Gastrocnemius medialis (tissue), 4 donors: ENCODE measurements around the gene NUP214. TPM values are rescaled to one million over a fixed set of nuclear protein-coding genes. Genes with fewer than 3 reads are reported as not detected.

Experiments
- ATAC-seq, 2 donors: fragments of 150-250 bp; one replicate each; pipeline ENCODE4 v1.9.1; 2016
- DNase-seq, 2 donors: peaks; one replicate each; pipeline ENCODE4 v3.0.0-alpha.2; 2019
- H3K27ac ChIP-seq, 4 donors: fragments of 200-600 bp; sonication (generic); 1 replicate in 1 of 4; 2 replicates in 3 of 4; pipeline ENCODE4 v1.5.1; 2016 to 2018; ENCODE audit warnings: mild to moderate bottlenecking in 2 of 4, moderate library complexity in 1 of 4
- H3K27me3 ChIP-seq, 3 donors: fragments of 200-600 bp; sonication (generic) in 2 of 3; 1 replicate in 1 of 3; 2 replicates in 2 of 3; pipeline versions ENCODE4 v1.5.1 to v1.6.0; 2016 to 2019; ENCODE audit warnings: mild to moderate bottlenecking in 1 of 3, moderate library complexity in 1 of 3
- H3K36me3 ChIP-seq, 2 donors: fragments of 200-600 bp; sonication (generic) in 1 of 2; one replicate each; pipeline ENCODE4 v1.5.1; 2017 to 2018
- H3K4me1 ChIP-seq, 2 donors: fragments of 200-600 bp; sonication (generic) in 1 of 2; one replicate each; pipeline ENCODE4 v1.5.1; 2016 to 2017; ENCODE audit warnings: mild to moderate bottlenecking in 2 of 2
- H3K4me3 ChIP-seq, 4 donors: fragments of 200-600 bp; sonication (generic) in 3 of 4; 1 replicate in 1 of 4; 2 replicates in 3 of 4; pipeline ENCODE4 v1.5.1; 2016 to 2019; ENCODE audit warnings: mild to moderate bottlenecking in 2 of 4
- H3K9me3 ChIP-seq, 3 donors: fragments of 200-600 bp; sonication (generic) in 2 of 3; 1 replicate in 1 of 3; 2 replicates in 2 of 3; pipeline ENCODE4 v1.5.1; 2016 to 2019
- POLR2A ChIP-seq, 2 donors: fragments of 450-650 bp; IDR thresholded peaks; one replicate each; pipeline ENCODE4 v1.6.1; 2017; ENCODE audit warnings: antibody characterized with exemption in 2 of 2, mild to moderate bottlenecking in 2 of 2, moderate library complexity in 2 of 2
- in situ Hi-C, 4 donors: fragments of 200-750 bp; cut with MboI; loops; one replicate each; pipeline versions ENCODE4 v1.15.0 to v1.8.0; 2017; ENCODE audit warnings: low sequenced_read_pairs in 4 of 4
- intact Hi-C: fragments of 100-400 bp; cut with DNase I; formaldehyde crosslinking; loops from one replicate; pipeline ENCODE4 v1.15.1; 2023; ENCODE audit warnings: low total_unique reads
- total RNA-seq, 4 donors: library from RNA; depleted of rRNA; stranded (reverse); fragments of >200 nt; gene quantifications; one replicate each; pipeline versions ENCODE4 v1.1.0 to v1.2.3, GENCODE V29; 2016
- TF ChIP-seq, protein P1 (sequence below), 5 experiments: fragments of 450-650 bp in 3 of 5; fragments of 200-600 bp in 2 of 5; sonication (generic) in 2 of 5; IDR thresholded peaks in 4 of 5; conservative IDR thresholded peaks in 1 of 5; 1 replicate in 4 of 5; 2 replicates in 1 of 5; pipeline ENCODE4 v1.5.1; 2016 to 2019; ENCODE audit warnings: antibody characterized with exemption in 5 of 5, mild to moderate bottlenecking in 3 of 5, moderate library complexity in 3 of 5

The NUP214 gene
- total RNA-seq, 4 donors from 2014 or later, result 24.2 to 47.5 (median 29.9) TPM

DNA sequence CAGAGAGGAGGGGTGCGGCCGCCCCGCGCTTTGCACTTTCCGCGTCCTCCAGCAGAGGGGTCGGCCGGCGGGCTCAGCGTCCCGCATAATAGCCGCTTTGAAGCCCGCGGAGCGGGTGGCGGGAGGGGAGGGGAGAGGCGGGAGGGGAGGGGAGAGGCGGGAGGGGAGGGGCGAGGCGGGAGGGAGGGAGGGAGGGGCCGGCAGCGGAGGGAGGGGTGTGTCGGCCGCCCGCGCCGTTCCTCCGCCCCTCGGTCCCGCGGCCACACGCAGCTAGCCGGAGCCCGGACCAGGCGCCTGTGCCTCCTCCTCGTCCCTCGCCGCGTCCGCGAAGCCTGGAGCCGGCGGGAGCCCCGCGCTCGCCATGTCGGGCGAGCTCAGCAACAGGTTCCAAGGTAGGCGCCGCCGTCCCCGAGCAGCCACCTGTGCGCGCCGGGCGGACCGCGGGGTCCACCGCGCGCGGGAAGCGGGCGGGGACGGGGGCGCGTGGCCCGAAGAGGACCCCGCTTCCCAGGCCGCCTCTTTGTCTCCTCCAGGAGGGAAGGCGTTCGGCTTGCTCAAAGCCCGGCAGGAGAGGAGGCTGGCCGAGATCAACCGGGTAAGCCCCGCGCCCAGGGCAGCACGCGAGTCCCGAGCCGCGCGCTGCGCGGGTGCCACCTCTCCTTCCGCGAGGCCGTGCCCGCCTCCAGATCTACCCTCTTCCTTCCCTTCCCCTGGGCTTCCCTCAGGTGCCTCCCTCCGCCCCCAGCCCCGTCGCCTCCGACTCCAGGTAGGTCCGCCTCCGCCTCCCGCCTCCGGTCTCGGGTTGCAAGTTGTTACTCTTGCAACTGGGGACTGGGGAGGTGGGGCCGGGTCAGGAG is 28.9 kb upstream of the NUP214 start, which contains the start of gene AIF1L:
AIF1L (plus strand) TSS at position 263 of the 857 bp plus-strand sequence; CDS start at position 362, 99 bp downstream.
- Histone ChIP-seq H3K36me3 (no peaks in the 10 kb centered on the region), H3K9me3 (no peaks in the 10 kb centered on the region), H3K27ac (peak within 1 kb of the TSS; percentile 30 to 72 (median 62)), H3K4me1 (no peaks in the 10 kb centered on the region), H3K4me3 (peak within 1 kb of the TSS; percentile 47 to 57 (median 54)), H3K27me3 (peaks cover 33 to 47% (median 33%) of the 10 kb centered on the region in 3 donors)
- intact Hi-C loops, result no loop called here
- DNase-seq (no peak), ATAC-seq (peak in 1 of 2 donors; percentile 10)
- in situ Hi-C loops, result no loop called here
- peak in 1 of 2 donors; percentile 34 for TF ChIP-seq POLR2A (IDR thresholded peaks at IDR 0.05)
- TF ChIP-seq, protein P1, sequence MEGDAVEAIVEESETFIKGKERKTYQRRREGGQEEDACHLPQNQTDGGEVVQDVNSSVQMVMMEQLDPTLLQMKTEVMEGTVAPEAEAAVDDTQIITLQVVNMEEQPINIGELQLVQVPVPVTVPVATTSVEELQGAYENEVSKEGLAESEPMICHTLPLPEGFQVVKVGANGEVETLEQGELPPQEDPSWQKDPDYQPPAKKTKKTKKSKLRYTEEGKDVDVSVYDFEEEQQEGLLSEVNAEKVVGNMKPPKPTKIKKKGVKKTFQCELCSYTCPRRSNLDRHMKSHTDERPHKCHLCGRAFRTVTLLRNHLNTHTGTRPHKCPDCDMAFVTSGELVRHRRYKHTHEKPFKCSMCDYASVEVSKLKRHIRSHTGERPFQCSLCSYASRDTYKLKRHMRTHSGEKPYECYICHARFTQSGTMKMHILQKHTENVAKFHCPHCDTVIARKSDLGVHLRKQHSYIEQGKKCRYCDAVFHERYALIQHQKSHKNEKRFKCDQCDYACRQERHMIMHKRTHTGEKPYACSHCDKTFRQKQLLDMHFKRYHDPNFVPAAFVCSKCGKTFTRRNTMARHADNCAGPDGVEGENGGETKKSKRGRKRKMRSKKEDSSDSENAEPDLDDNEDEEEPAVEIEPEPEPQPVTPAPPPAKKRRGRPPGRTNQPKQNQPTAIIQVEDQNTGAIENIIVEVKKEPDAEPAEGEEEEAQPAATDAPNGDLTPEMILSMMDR (IDR thresholded peaks at IDR 0.05 in 4 of 5, conservative IDR thresholded peaks at IDR 0.05 in 1 of 5), result no peak

DNA sequence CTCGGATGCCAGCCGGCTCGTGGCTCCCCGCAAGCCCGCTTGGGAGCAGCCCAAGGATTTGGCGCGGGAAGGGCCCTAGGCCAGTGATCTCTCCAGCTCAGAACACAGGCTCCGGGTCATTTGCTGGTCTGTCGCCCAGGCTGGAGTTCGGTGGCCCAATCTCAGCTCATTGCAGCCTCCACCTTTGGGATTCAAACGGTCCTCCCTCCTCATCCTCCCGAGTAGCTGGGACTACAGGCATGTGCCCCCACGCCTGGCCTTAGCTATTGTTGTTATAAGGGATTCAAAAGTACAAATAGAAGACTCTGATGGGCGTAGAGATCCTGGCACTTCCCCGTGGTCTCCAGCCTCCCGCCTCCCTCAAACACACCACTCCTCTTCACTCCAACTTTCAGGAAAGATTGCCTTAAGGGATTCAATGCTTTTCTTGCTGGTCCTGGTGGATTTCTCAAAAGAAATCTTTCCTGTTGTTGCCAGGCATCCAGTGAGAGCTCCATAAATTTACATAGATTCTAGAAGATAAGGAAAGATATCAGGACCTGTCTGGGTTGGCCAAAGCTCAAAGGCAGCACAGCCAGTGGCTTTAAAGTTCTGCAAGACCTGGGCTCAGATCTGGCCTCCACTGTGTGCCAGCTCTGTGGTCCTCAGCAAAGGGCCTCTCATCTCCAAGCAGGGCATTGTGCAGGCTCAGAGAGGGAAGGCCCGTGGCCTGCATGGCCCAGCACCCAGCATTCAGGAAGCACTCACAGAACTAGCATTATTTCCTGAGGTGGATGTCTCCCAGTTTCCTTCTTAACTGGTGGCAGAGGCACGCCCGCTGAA is 28.0 kb upstream of the NUP214 start:
- intact Hi-C loops (no loop called here), in situ Hi-C loops (no loop called here)
- DNase-seq (no peak), ATAC-seq (no peak)
- H3K4me1 ChIP-seq, result no peaks in the 10 kb centered on the region
- peak overlapping the region; percentile 47 to 57 (median 54) for H3K4me3 ChIP-seq
- TF ChIP-seq, protein P1 (IDR thresholded peaks at IDR 0.05 in 4 of 5, conservative IDR thresholded peaks at IDR 0.05 in 1 of 5), result no peak
- TF ChIP-seq POLR2A (IDR thresholded peaks at IDR 0.05), result no peak
- peak overlapping the region; percentile 30 to 72 (median 62) for H3K27ac ChIP-seq
- H3K27me3 ChIP-seq, result peaks cover 33 to 47% (median 33%) of the 10 kb centered on the region in 3 donors
- H3K36me3 ChIP-seq, result no peaks in the 10 kb centered on the region
- no peaks in the 10 kb centered on the region for H3K9me3 ChIP-seq

DNA sequence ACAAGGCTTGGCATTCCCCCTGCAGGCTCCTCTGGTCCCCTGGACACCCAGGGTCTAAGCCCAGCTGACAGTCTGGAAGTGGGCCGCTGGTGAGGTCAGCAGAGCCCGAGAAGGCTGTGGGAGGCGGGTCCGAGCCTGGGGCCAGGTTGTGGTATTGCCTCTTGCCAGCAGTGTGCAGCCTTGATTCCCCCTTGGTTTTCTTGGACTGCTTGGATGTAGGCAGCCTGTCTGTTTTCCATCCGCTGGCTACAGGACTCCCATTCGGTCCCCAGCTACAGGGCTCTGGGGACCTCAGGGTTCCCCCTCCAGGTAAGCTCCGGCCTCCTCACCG is 27.5 kb upstream of the NUP214 start:
- peaks cover 29 to 46% (median 33%) of the 10 kb centered on the region in 3 donors for H3K27me3 ChIP-seq
- peak overlapping the region in 3 of 4 donors; percentile 47 to 55 (median 53) for H3K4me3 ChIP-seq
- intact Hi-C loops, result no loop called here
- TF ChIP-seq, protein P1 (IDR thresholded peaks at IDR 0.05 in 4 of 5, conservative IDR thresholded peaks at IDR 0.05 in 1 of 5), result no peak
- no peak for TF ChIP-seq POLR2A (IDR thresholded peaks at IDR 0.05)
- no peaks in the 10 kb centered on the region for H3K9me3 ChIP-seq
- no peaks in the 10 kb centered on the region for H3K36me3 ChIP-seq
- DNase-seq, result no peak
- ATAC-seq, result no peak
- peak overlapping the region in 3 of 4 donors; percentile 22 to 72 (median 54) for H3K27ac ChIP-seq
- H3K4me1 ChIP-seq, result no peaks in the 10 kb centered on the region
- in situ Hi-C loops, result no loop called here

DNA sequence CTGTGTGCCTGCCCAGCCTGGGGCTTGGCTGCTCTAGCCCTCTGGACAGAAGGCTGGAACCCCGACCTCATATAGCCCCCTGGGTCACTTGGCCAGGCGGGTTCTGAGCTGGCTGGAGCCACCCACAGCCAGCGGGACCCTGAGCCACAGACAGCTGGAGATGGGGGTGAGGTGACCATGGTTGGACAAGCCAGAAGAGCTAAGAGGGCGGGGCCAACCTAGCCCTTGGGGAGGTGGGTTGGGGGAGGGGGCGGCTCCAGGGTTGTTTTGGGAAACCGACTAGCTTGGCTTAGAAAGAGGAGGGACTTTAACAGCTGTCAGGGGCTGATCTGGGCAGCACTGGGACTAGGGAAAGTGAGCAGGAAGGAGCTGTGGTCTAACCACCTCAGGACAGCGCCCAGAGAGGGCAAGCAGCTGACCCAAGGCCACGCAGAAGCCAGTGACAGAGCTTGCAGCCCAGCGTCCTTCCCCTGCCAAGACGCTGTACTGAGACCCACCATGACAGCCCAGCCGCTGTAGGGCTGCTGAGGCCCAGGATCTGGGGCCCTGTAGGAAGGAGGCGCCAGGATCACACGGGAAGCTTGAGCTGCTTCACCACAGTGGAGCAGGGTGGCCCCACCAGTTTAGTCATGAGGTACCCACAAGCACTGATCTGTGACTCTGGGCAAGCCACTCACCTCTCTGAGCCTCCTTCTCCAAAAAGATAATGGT is 26.8 kb upstream of the NUP214 start:
- intact Hi-C loops (no loop called here), in situ Hi-C loops (no loop called here)
- no peaks in the 10 kb centered on the region for H3K4me1 ChIP-seq
- no peak for TF ChIP-seq POLR2A (IDR thresholded peaks at IDR 0.05)
- TF ChIP-seq, protein P1 (IDR thresholded peaks at IDR 0.05 in 4 of 5, conservative IDR thresholded peaks at IDR 0.05 in 1 of 5), result no peak
- peaks cover 29 to 40% (median 33%) of the 10 kb centered on the region in 3 donors for H3K27me3 ChIP-seq
- DNase-seq (no peak), ATAC-seq (no peak)
- peak overlapping the region in 3 of 4 donors; percentile 22 to 72 (median 54) for H3K27ac ChIP-seq
- no peaks in the 10 kb centered on the region for H3K9me3 ChIP-seq
- H3K4me3 ChIP-seq, result peak overlapping the region in 1 of 4 donors; percentile 53
- no peaks in the 10 kb centered on the region for H3K36me3 ChIP-seq
